HG03342 (cell line): ENCODE data around the gene C3orf70.

Experiments
- ATAC-seq: cut with Tn5 transposase; IDR thresholded peaks from one replicate; pipeline ENCODE4 v1.9.1; 2021; ENCODE audit warnings: mild to moderate bottlenecking, moderate library complexity; ENCODE audit not compliant: unreplicated experiment

Gene C3orf70, protein sequence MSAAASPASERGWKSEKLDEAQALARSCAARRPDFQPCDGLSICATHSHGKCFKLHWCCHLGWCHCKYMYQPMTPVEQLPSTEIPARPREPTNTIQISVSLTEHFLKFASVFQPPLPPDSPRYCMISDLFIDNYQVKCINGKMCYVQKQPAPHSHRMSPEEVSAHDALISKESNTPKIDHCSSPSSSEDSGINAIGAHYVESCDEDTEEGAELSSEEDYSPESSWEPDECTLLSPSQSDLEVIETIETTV

DNA sequence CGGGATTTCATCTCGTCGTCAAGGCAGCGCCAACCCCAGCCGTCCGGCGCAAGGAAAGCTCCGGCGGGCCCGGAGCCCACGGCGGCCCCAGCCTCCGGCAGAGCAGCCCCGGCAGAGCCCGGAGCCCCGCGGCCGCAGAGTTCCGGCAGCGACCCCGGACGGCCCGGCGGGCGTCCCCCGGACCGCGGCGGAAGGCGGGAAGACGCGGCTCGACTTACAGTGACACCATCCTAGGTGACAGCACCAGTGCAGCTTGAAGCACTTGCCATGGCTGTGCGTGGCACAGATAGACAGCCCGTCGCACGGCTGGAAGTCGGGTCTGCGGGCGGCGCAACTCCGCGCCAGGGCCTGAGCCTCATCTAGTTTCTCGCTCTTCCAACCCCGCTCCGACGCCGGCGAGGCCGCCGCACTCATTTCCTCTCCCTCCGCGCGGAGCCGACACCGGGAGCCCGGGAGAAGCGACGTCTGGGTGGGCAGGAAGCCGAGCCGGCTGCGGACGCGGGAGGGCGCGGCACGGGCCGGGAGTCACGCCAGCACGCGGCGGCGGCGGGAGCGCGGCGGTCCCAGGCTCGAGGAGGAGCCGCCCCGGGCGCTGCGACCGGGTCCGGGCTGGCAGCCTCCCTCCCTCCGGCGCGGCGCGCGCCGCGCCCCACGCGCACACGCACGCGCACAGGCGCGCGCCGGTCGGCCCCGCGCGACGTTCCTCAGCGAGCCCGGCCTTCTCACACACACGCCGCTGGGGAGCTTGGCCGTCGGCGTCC, at the start of gene C3orf70:
Gene C3orf70, minus strand, starts transcription at position 651 of the 761 bp plus-strand sequence. Its CDS starts 237 bp downstream, at position 414.
- ATAC-seq = peak; percentile 42

DNA sequence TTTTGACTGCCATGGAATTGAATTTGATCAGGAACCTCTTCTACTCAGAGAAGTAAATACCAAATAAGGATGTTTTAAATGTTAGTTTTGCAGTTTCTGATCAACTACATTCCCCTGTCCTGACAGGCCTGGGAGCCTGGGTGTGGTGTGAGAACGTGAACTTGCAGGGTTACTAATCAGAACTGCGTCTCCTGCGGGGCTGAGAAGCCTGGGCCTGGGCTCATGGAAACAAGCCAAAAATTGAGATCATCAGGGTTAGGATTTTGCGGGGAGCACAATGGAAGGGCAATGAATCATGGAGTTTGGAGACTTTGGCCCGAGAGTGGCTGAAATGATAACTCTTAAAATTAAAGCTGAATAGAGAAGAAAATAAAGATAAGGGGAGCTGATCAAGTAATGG, 47.8 kb upstream of the C3orf70 start:
- no peak for ATAC-seq

DNA sequence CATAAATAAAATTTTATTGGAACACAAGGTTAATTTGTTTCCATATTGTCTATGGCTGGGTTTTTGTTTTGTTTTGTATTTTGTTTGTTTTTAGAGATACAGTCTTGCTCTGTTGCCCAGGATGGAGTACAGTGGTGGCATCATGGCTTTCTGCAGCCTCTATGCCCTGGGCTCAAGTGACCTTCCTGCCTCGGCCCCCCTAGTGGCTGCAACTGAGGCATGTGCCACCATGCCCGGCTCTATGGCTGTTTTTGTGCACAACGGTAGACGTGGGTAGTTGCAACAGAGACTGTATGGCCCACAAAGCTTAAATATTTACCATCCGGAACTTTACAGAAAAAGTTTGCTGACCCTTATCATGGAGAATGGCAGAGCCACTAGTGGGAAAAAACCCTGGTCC, 46.8 kb upstream of the C3orf70 start:
- ATAC-seq = no peak

DNA sequence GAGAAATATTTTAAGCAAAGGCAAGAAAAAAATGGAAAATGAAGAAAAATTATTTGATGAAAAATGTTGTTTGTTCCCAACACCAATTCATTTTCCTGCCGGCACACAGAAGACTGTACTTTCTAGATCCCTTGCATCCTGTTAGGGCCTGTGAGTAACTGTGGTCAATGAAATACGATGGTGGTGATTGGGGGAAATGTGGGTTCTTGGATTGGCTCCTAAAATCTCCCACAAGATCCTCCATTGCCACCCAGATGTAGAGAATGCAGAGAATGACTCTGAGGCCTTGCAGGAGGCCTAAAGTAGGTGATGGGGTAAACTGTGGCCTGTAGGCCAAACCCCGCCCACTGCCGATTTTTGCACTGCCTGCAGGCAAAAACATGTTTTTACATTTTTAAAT, 46.3 kb upstream of the C3orf70 start:
- ATAC-seq = no peak

DNA sequence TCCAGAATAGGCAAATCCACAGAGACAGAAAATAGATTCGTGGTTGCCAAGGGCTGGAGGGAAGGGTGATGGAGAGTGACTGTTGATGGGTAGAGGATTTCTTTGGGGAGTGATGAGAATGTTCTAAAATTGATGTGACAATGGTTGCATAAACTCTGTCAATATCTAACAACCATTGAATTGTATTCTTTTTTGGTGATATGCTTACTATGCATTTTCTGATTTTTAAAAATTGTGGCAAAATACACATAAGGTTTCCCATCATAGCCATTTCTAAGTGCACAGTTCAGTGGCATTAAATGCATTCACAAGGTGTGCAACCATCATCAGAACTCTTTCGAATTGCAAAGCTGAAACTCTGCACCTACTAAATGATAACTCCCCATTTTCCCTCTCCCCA, 44.2 kb upstream of the C3orf70 start:
- ATAC-seq = no peak

DNA sequence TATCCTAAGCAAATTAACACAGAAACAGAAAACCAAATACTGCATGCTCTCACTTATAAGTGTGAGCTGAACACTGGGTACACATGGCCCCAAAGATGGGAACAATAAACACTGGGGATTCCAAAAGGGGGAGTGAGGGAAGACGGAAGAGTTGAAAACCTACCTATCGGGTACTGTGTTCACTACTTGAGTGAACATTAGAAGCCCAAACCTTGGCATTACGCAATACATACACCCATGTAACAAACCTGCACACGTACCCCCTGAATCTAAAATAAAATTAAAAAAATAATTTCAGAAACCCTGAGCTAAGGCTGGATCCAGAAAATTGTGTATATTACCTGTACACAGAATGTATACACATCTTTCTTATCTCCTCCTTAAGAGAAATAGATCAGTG, 42.8 kb upstream of the C3orf70 start:
- ATAC-seq = no peak

DNA sequence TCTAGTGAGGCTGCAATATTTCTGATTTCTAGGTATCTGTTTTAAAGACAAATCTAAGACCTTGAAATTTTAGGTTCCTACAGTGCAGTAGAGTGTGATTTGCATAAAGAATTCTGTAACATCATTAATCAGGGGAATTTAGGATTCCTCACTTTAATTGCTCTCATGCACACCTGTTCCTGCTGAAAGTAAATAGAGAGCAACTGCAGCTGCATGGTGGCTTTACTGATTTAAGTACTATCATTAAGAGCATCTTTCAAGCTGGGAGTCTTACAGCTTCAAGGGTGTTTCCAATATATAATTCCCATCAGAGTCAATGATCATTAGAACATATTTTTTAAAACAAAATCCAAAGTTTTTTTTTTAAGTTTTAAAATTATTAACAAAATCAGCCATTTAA, 36.0 kb upstream of the C3orf70 start:
- ATAC-seq = no peak

DNA sequence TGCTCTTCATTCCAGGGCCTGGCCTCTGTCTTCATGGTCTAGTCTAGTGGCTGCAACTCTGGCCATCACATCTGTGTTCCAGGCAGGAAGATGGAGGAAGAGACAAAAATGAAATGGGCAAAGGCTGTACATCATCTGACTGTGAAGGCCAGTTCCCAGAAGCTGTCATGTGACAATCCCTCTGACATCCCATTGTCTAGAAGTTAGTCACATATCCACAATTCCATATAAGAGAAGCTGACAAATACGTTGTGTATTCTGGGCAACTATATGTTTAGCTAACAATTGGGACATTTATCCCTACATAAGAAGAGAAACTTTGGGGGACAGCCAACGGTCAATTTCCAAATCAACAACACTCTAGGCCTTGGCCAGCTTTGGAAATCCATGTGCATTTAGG, 34.5 kb upstream of the C3orf70 start:
- no peak for ATAC-seq

DNA sequence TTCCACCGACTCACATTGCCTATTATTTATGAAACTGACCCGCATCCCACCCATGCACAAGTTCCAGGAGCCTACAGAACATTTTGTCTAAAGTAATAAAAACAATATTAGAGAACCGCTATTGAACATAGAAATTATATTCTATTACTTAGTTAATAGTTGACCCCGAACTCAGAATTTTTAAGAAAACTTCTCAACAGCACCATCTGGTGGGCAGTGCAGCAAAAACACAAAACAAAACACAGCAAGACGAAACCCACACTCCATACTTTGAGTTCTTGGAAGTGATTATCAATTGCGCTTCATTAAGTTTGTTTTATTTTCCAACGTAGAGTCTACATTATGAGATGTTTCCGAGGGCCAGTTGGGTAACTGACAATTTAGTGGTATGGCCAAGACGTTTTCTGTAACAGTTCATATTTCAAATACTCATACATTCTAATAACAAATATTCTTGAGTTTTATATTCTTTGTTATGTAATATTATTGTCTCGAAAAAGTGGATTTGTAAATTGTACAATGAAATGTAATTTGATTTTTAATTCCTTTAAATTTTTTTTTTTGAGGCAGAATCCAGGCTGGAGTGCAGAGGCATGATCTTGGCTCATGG, 24.0 kb upstream of the C3orf70 start:
- ATAC-seq = no peak

DNA sequence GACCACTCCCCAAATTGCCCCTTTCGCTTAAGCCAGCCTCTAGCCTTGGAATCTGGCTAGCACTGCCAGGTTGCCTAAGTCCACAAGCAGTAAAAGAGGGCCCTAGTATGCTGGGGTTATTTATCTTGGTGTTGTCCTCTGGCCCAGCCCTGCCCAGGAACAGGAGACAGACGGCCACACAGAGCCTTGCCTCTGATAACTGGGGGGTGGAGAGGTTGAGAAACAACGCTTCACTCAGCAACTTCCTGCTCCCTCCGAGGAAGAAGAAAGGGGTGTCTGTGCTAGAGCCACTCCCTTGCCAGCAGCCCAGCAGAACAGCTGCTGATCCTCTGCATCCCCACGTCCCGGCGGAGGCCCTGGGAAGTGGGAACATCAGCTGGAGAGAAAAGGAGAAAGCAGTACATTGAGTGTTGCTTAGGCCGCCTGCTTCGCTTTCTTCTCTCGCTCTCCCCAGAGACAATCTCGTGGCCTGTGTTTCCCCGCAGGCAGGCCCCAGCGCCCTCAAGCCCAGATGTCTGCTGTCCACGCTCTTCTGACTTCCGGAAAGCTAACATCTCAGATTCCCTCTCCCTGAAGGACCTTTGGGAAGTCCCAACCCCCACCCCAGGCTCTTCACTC, 22.6 kb upstream of the C3orf70 start:
- peak; percentile 66 for ATAC-seq

DNA sequence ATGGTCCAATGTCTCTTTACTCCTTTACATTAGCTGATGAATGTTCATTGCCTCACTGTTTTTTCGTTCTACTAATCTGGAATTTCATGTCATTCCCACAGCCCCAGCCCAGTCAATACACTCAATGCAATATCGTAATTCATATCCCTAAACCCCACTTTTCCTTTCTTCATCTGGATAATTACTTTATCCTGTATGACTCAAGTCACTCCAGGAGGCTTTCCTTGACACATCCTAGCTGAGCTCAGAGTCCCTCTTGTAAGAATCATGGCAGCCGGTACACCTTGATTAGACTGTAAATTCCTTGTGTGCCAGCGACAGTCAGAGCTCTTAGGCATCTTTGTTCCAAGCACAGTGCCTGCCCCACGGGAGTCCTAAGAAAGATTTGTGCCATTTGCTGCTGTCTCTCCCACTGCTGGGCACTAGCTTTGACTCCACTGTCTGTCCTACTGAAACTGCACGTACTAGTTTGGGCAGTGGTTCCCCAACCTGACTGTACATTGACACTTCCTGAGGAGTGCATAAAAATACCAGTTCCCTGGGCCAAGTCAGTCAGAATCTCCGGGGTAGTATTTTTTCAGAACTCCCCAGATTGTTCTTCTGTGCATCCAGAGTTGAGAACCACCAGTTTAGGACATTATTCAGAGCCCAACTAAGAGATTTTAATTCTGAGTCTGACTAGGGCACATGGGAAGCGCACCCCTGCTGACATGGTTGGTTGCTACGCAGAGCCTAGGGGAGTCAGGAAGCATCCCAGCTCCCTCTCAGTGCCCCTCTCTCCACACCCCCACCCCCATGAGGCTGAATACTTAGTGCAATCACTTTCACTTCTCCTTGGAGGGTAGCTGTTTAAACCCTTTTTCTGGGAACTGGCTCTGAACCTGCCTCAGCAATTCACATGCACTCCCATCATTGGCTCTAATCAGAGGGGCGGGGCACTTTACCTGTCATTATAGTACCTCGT, 19.5 kb upstream of the C3orf70 start:
- ATAC-seq = no peak

DNA sequence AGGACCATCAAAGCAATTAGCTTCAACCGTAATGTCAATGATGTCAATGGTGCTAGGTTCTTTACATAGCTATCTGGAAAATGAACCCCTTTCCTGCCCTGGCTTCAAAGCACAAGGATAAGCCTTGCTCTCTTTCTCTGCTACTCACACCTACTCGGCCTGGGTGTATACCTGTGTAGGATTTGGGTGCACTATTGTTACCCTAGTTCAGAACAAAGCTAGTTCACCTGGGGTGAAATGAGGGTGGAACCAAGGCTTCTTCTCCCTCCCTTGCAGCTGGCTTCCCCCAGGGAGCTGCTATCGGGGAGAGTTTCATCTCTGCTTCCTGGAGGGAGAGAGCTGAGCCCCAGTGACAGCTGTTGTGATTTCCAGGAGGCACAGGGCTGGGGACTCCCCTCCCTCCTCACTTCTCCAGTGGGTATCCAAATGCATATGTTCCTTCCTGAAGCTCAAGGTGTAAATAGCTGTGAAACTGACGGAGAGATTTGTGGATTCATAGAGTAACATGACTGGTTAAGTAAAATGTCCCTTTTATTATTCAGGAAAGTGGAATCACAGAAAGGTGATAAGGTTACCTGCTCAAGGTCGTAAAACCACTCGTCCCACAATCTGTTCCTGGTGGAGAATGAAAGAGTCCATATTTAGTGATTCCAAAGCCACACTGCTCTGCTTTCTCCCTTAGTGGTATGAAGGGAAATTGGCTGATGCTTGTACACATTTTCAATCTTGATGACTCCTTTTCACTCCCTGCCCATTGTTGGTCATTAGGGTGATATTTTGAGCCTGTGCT, 11.8 kb upstream of the C3orf70 start:
- no peak for ATAC-seq

DNA sequence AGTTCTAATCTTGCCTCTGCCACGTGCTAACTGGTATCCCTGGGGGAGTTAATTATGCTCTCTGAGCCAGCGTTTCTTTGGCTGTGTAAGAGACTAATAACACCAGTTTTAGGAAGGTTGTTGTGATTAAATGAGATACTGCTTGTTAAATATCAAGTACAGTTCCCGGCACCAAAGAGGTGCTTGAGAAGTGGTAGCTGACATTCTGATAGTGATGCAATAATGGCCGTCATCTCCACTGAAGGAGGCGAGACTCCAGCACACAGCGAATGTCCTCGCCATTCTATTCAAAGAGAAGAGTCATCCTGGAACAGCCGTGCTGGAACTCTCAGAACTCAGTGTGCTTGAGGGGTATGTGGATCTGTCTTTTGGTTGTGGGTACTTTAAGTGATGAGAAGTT, 9.8 kb upstream of the C3orf70 start:
- ATAC-seq = no peak

DNA sequence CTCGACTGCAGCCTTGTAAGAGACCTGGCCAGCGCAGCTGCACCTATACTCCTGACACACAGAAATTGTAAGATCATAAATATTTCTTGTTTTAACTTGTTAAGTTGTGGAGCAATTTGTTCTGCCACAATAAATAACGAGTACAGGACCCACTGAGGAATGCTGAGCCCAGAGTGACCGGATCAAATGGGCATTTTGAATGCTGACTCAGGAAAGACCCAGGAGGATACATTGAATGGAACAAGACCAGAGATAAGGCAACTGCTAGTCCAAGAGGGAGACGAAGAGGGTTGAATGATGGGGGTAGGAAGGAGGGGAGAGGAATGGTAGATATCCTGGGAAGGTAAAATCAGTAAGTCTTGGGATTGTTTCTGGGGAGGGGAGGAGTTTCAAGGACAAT, 8.9 kb upstream of the C3orf70 start:
- ATAC-seq = no peak

DNA sequence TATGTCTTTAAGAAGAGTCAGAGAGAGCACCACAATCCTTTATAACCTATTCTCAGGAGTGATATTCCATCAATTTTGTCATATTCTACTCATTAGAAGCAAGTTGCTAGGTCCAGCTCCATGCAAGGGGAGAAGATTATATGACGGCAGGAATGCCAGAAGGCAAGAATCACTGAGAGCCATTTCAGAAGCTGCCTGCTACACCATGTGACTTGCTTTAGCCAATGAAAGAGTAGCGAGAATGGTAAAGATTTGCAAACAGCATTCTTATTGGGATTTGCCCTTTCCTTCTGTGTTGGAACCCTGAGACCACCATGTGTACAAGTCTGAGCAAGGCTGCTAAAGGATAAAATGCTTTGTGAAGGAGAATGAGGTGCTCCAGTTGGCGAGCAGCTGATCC, 4.5 kb upstream of the C3orf70 start:
- no peak for ATAC-seq

DNA sequence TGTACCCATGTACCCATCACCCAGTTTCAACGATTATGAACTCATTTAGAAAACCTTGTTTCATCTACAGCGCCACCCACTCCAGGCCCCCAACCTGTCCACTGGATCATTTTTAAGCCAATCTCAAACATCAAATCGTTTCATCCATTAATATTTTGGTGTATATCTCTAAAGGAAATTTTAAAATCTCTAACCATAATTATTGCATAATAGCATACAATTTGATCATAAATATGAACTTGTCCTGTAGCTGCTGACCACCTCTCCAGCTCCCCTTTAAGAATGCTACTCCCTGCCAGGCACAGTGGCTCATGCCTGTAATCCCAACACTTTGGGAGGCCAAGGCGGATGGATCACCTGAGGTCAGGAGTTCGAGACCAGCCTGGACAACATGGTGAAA, 2.8 kb upstream of the C3orf70 start:
- no peak for ATAC-seq

DNA sequence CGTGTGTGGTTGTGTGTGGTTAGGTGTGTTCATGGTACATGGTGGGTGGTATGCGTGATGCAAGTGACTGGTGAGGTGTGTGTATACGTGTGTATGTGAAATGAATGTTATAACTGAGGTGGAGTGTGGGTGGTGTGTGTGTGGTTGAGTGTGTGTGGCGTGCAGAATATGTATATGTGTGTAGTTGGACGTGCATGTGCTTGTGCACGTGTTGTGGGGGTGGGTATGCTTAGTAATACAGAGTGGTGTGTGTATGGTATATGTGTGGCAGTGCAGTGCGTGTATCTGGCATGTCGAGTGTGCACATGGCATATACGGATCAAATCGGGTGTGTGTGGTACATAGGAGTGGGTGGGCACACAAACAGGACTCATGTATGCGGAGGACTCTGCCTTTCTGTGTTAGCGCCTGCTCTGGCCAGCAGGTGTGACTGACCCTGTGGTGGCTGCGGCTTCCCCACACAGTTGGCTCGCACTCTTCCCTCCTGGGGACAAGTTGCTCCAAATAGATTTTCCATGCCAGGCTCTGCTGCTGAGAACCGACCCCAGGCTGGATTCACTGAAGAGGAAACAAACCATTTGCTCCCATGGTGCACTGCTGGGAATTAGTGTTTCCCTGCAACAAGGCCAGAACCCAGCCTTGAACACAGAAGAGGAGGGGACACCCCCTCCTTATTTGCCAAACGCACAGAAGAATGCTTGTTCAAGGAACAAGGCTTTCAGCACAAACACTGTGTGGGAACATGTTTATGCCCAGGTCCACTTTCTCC, 1.2 kb upstream of the C3orf70 start:
- no peak for ATAC-seq

DNA sequence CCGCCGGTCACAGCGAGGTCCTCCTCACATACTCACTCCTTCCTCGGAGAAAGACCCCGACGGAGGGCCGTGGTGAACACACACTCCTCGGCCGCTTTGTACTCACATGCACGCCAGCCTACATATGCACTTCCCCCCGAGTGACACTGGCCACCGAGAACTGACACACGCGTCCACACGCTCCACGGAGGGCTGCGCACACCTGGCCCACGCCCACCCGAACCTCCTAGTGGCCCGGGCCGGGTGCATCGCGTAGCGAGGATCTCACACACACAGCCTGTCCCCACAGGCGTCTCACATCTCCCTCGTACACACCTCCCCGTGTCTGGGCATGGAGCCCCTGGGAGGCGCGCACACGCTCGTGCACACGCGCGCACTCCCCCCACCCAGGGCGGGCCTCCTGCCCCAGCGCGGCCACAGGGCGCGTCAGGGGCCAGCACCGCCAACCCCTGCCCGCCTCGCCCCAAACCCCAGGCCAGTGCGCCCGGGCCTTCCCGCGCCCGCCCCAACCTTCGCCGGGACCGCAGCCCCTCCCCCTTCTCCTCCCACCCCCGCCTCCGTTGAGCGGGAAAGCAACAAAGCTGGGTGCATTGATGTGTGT, 411 bp upstream of the C3orf70 start:
- no peak for ATAC-seq

DNA sequence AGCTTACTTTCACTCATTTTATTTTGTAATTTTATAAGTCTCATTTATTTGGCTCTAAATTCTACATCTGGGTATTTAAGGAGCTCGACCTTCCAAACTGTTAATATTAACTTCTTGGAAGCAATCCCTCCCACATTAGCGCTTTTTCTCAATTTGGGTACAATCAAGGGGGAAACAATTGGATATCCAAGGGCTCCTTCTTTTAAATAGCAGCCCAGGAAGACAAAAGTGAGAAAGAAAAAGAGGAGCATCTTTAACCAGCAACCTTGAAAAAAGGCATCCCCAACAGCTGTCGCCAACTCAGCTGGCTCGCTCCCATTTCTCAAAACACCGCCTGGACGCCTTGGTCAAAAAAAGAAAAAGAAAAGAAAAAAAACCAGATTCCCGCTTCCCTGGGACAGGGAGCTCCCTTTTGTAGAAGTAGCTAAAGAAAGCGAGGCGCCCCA, 873 bp downstream of the C3orf70 start:
- ATAC-seq = no peak
